OCI-LY7 (cell line): ENCODE results near the gene NUDT8. TPM values are rescaled to one million over a fixed set of nuclear protein-coding genes. Genes with fewer than 3 reads are reported as not detected.
A peak's percentile ranks its signal among the peaks of the same experiment; 100 is the strongest.

ENCODE experiments used
- BruUV-seq: library from RNA; stranded (reverse); fragments of 400-500 nt; replicated peaks from 2 replicates; lab custom pipeline; 2021; lab: Mats Ljungman, UMichigan
- CTCF ChIA-PET: fragments of 300-600 bp; sonication (Branson Sonifier 250); formaldehyde crosslinking; loops from one replicate; lab custom pipeline; 2022; ENCODE audit warnings: antibody characterized with exemption; ENCODE audit not compliant: unreplicated experiment; lab: Charles Lee
- POLR2A ChIA-PET: fragments of 300-600 bp; sonication (Branson Sonifier 250); formaldehyde crosslinking; loops from one replicate; lab custom pipeline; 2022; ENCODE audit warnings: antibody characterized with exemption; lab: Charles Lee
- DNase-seq: peaks from one replicate; pipeline ENCODE4 v3.0.0-alpha.2; 2015; ENCODE audit warnings: low spot score
- H2AFZ ChIP-seq: fragments of 200-600 bp; sonication (generic), shearing (Covaris generic); 2 replicates; pipeline ENCODE4 v1.6.1; 2014; ENCODE audit warnings: mild to moderate bottlenecking, antibody characterized with exemption, low read length, moderate library complexity
- H3K27ac ChIP-seq: fragments of 200-600 bp; sonication (generic); 2 replicates; pipeline ENCODE4 v1.5.1; 2014; ENCODE audit warnings: mixed run types, low read depth, mild to moderate bottlenecking, moderate library complexity, low read length, inconsistent platforms; ENCODE audit not compliant: poor library complexity, severe bottlenecking
- H3K36me3 ChIP-seq: fragments of 200-600 bp; sonication (generic); 2 replicates; pipeline ENCODE4 v1.6.1; 2014; ENCODE audit warnings: mild to moderate bottlenecking, antibody characterized with exemption, low read length, moderate library complexity, mixed read lengths; ENCODE audit not compliant: insufficient read depth
- H3K4me1 ChIP-seq: fragments of 200-600 bp; sonication (generic); 2 replicates; pipeline ENCODE4 v1.5.1; 2014; ENCODE audit warnings: mild to moderate bottlenecking, low read length; ENCODE audit not compliant: insufficient read depth, poor library complexity, severe bottlenecking
- H3K4me2 ChIP-seq: fragments of 200-600 bp; sonication (generic); 2 replicates; pipeline ENCODE4 v1.6.1; 2014; ENCODE audit warnings: mild to moderate bottlenecking, low read length
- H3K4me3 ChIP-seq: fragments of 200-600 bp; sonication (generic); 2 replicates; pipeline ENCODE4 v1.5.1; 2014; ENCODE audit warnings: mild to moderate bottlenecking, low read depth, low read length; ENCODE audit not compliant: poor library complexity, severe bottlenecking
- H3K79me2 ChIP-seq: fragments of 200-600 bp; sonication (generic); 2 replicates; pipeline ENCODE4 v1.6.1; 2016; ENCODE audit warnings: low read depth, mild to moderate bottlenecking, low read length, moderate library complexity, mixed read lengths; ENCODE audit not compliant: insufficient read depth
- H3K9me2 ChIP-seq: fragments of 200-600 bp; sonication (generic); 2 replicates; pipeline ENCODE4 v1.6.1; 2016; ENCODE audit warnings: mild to moderate bottlenecking, low read length, mixed read lengths; ENCODE audit not compliant: insufficient read depth
- H3K9me3 ChIP-seq: fragments of 200-600 bp; sonication (generic); 2 replicates; pipeline ENCODE4 v1.6.1; 2014; ENCODE audit warnings: mild to moderate bottlenecking, mixed run types, low read length, mixed read lengths
- H4K20me1 ChIP-seq: fragments of 200-600 bp; sonication (generic); 2 replicates; pipeline ENCODE4 v1.6.1; 2014; ENCODE audit warnings: mild to moderate bottlenecking, antibody characterized with exemption, low read length, moderate library complexity, mixed read lengths; ENCODE audit not compliant: insufficient read depth
- CTCF ChIP-seq: fragments of 200-600 bp; sonication (generic); conservative IDR thresholded peaks from 2 replicates; pipeline ENCODE4 v1.5.1; 2014; ENCODE audit warnings: mild to moderate bottlenecking, antibody characterized with exemption, low read length, moderate library complexity, mixed read lengths
- EZH2phosphoT487 ChIP-seq: fragments of 200-600 bp; sonication (generic); IDR thresholded peaks from 2 replicates; pipeline ENCODE4 v1.6.1; 2018; ENCODE audit warnings: low read depth, borderline replicate concordance, mild to moderate bottlenecking, mixed run types, antibody characterized with exemption, low read length, moderate library complexity, mixed read lengths
- intact Hi-C: fragments of 100-400 bp; cut with micrococcal nuclease; formaldehyde crosslinking; loops from one replicate; pipeline ENCODE4 v1.10.0; 2022; ENCODE audit not compliant: unreplicated experiment
- total RNA-seq, 2 experiments: library from RNA; depleted of rRNA in 1 of 2; stranded (reverse); fragments of >200 nt in 1 of 2; shearing (Covaris generic) in 1 of 2; gene quantifications; 2 replicates each; pipeline ENCODE4 v1.2.3, GENCODE V29; 2014 to 2022

NUDT8 gene
- total RNA-seq, 2 experiments from 2014 or later: 20.4 to 35.4 TPM

- no peaks in the 10 kb centered on the region for H3K9me3 ChIP-seq
- peak overlapping the region; percentile 91 for H3K27ac ChIP-seq
- peaks cover 57% of the 10 kb centered on the region for H3K36me3 ChIP-seq
- ChIA-PET POLR2A (no interaction called here), CTCF (no interaction called here)
- no peak overlapping the region for H3K4me2 ChIP-seq
- H2AFZ ChIP-seq: no peak overlapping the region
- no TSS peak for BruUV-seq
- DNase-seq: no peak
- intact Hi-C loops: no loop called here
- no peaks in the 10 kb centered on the region; the same call in 1 of the 2 replicates for H4K20me1 ChIP-seq
- H3K9me2 ChIP-seq: no peaks in the 10 kb centered on the region
- H3K4me1 ChIP-seq: peaks cover 43% of the 10 kb centered on the region
- no peak overlapping the region for H3K4me3 ChIP-seq
- peaks cover 8% of the 10 kb centered on the region for H3K79me2 ChIP-seq
- no peak for TF ChIP-seq EZH2phosphoT487
Observed at GRCh38 chr11:67612751-67613150, 17.0 kb downstream of the NUDT8 start.

- Histone ChIP-seq H3K36me3 (peaks cover 57% of the 10 kb centered on the region), H3K9me3 (no peaks in the 10 kb centered on the region), H2AFZ (no peak overlapping the region), H4K20me1 (no peaks in the 10 kb centered on the region; the same call in 1 of the 2 replicates), H3K4me2 (no peak overlapping the region), H3K79me2 (peaks cover 16% of the 10 kb centered on the region), H3K4me1 (peaks cover 47% of the 10 kb centered on the region), H3K27ac (no peak overlapping the region), H3K4me3 (no peak overlapping the region), H3K9me2 (no peaks in the 10 kb centered on the region)
- BruUV-seq: no TSS peak
- CTCF ChIA-PET: no interaction called here
- intact Hi-C loops: no loop called here
- POLR2A ChIA-PET: no interaction called here
- DNase-seq: no peak
- TF ChIP-seq CTCF (no peak), EZH2phosphoT487 (no peak)
Observed at GRCh38 chr11:67611704-67612587, 17.8 kb downstream of the NUDT8 start.

- Histone ChIP-seq H3K9me3 (no peaks in the 10 kb centered on the region), H3K4me1 (peaks cover 45% of the 10 kb centered on the region), H3K27ac (no peak overlapping the region), H3K9me2 (no peaks in the 10 kb centered on the region), H4K20me1 (no peaks in the 10 kb centered on the region; the same call in 1 of the 2 replicates), H3K4me3 (no peak overlapping the region), H3K79me2 (peaks cover 17% of the 10 kb centered on the region), H3K4me2 (no peak overlapping the region), H3K36me3 (peaks cover 57% of the 10 kb centered on the region), H2AFZ (no peak overlapping the region)
- no peak for DNase-seq
- no peak for TF ChIP-seq CTCF
- no peak for TF ChIP-seq EZH2phosphoT487
- intact Hi-C loops: no loop called here
- BruUV-seq: no TSS peak
- ChIA-PET CTCF (no interaction called here), POLR2A (no interaction called here)
Observed at GRCh38 chr11:67611165-67611564, 18.6 kb downstream of the NUDT8 start.
